Raji (cell line): Measurements from ENCODE around the gene LTBP3.

Experiments used
- POLR2A ChIP-seq: IDR thresholded peaks from 2 replicates; pipeline ENCODE4 v1.6.1; 2011; ENCODE audit warnings: low read depth, low read length, control low read depth; ENCODE audit not compliant: insufficient read depth

LTBP3 gene

DNA sequence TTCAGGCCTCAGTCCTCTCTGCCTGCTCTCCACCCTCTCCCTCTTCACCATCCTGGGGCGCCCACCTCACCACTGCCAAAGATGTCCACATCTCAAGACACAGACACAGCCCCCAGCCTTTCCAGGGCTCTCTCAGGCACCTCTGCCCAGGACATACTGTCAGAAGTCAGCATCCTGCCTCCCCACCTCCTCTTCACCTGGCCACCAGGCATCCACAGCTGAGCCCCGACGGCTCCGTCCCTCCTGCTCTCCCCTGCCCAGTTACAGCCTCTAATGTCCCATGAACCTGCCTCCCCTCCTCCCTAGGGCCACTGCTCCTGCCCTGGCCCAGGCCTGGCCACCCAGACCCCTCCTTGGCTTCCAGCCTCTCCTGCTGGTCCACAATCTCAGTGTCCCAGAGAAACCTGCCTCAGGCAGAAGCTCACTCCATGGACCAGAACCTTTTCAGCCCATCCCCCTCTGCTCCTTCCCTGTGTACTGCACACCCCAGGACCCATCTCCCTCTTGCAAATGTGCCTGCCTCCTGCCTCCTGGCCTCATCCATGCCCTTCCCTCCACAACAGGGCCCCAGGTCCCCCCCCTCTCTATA, 3.2 kb downstream of the LTBP3 start:
- TF ChIP-seq POLR2A: no peak

DNA sequence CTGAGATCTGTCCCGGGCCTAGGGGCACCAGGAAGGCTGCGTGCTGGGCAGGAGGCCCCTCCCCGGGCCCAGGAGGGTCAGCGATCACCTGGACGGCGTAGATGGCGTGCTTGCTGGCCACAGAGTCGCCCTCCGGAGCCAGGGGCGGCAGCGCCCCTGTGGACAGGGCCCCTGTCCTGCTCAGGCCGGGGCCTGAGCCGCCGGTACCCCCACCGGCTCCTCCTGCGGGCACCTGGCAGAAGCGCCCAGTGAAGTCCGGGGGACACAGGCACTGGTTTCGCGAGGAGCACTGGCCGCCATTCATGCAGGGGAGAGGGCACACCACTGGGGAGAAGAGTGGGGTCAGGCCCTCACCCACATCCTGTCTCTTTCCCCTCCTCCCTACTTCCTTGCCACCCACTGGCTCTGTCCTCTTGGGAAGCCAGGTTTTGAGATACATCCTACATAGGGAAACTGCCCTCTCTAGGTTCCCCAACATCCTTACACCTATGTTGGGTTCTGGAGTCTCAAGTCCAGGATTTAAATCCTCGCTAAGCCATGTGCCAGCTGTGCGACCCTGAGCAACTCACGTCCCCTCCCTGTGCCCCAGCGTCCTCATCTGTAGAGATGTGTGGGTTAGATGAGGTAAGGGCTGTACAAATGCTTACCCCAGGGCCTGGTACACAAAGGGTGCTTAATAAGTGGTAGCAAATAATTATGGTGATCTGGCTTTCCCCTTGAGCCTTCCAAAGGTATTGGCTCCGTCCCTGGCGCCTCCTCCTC, 3.9 kb downstream of the LTBP3 start:
- no peak for TF ChIP-seq POLR2A

DNA sequence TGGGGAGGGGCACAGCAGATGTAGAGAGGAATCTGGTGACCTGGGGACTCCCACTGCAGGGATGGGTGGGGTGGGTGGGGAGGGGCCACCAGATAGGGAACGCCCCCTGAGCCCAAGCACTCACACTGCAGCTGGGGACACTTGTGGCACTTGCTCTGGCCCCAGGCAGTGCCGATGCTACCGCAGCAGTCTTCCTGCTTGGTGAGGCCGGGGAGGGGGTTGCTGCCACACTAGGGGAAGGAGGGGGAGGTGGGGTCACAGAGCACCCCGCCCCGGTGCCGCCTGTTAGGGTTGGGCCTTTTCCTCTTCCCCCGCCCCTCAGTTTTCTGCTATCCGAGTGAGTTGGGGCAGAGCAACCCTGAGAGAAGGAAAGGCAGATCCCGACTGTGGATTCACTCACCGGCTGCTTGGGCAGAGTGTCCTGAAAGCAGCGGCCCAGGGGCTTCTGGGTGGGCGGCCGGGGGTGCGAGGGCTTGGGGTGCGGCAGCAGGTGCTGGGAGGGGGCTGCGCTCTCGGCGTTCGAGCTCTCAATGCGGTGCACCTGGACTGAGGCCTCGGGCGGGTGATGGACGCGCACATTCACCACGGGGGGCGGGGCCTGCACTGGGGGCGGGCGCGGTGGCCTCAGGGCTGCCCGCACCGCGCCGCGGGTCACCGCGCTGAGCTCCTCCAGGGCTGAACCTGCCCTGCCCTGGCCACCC, 4.7 kb downstream of the LTBP3 start:
- no peak for TF ChIP-seq POLR2A

DNA sequence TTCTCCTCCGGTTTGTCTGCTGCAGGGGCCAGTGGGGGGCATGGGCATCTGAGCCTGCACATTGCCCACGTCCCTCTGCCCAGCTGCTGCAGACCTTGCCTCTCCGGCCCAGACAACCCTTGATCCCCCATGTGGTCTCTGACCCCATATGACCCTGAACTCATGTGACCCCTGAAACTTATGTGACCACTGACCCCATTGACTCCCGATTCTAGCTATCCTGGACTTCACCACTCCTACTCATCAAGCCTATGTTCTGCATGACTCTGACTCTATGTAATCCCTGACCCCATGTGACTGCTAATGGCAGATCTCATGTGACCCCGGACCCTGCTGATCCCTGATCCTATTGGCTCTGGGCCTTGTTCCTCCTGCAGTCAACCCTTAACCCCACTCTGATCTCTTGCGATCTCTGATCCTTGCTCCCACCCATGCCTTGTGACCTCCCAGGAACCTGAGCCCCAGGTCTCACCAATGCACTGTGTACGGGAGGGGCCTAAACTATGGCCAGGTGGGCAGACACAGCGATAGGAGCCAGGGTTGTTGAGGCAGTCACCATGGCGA, 5.7 kb downstream of the LTBP3 start:
- no peak for TF ChIP-seq POLR2A

DNA sequence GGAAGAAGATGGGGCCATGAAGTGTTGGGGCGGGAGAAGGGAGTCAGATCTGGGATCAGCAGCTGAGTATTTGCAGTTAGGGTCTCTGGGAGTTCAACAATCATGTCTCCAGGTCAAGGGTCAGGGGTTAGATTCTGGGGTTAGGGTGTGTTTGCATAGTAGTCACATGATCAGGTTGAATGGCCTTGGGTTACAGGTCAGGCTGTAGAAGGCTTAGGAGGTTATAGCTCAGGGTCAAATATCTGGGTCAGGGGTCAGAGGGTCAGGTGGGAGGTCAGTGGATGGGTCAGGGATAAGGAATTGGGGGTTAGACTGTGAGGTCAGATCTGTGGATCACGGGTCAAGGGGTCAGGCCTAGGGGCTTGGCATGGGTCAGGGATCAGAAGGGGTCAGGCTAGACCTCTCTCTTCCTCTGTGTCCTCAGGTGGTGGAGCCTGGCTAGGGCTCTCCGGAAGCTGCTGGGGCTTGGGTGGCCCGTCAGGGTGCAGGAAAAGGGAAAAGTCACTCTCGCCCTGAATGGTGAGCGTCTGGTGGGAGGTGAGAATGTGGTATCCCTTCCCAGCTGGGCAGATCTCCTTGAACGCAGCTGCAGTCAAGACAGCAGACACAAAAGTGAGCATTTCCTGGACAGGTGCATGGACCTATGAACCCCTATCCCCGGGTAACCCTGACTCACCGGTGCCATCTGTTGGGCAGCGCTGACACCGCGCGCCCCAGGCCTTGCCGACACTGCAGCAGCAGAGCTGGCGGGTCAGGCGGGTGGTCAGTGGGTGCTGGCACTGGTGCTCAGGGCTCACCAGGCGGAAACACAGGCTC, 6.4 kb downstream of the LTBP3 start:
- TF ChIP-seq POLR2A: peak; percentile 43

DNA sequence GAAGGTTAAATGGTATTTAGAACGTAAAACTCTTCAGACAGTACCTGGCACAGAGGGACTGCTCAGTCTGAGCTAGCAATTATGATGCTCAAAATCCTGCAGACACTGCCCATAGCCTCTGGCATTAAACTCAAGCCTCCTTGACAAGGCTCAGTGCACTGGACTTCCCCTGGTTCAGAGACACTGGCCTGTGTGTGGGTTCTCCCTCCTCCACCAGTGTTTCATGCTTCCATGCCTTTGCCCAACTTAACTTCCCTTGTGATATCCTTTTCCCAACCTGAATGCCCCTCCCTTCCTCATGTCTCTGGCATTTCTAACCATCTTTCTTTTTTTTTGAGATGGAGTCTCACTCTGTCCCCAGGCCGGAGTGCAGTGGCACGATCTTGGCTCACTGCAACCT, 9.1 kb downstream of the LTBP3 start:
- no peak for TF ChIP-seq POLR2A

DNA sequence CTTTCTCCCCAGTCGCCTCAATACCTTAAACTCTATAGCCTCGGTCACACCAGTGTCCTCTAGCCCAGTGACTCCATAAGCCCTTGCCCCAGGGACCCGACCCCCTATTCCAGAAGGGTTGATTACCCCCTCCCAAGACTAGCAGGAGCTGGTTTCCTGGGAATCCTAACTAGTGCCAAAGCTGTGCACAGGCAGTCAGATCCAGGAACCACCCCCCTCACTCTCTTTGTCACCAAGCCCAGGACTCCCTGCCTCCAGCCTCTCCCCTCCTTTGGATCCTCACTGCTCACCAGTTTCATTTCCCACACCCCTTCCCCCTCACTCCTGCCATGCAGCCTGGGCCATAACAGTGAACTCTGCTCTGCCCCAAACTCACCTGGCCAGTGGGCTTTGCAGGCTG, 9.8 kb downstream of the LTBP3 start:
- no peak for TF ChIP-seq POLR2A

DNA sequence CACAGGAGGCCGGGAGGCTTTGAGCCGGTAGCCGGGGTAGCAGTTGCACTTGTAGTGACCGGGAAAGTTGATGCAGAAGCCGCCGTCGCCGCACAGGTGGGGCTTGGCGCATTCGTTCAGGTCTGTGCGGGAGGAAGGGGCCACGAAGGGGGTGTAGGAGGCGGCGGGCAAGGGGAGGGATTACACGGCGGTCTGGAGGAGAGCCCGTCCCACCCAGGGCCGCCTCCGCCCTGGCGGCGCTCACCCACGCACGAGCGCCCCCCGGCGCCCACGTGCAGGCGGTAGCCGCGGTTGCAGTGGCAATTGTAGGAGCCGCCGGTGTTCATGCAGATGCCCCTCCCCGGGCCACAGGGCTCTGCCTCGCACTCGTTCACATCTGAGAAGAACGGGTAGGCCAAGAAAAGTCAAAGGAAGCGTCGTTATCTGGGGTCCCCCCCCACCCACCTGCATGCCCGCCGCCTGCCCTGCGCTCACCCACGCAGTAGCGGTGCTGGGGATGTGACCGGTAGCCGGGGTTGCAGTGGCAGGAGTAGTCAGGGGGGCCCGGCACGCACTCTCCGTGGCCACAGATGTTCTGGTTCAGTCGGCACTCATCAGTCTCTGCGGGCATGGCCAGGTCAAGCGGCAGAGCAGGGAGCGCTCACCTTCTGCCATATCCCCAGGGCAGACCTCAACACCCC, 10.6 kb downstream of the LTBP3 start:
- no peak for TF ChIP-seq POLR2A

DNA sequence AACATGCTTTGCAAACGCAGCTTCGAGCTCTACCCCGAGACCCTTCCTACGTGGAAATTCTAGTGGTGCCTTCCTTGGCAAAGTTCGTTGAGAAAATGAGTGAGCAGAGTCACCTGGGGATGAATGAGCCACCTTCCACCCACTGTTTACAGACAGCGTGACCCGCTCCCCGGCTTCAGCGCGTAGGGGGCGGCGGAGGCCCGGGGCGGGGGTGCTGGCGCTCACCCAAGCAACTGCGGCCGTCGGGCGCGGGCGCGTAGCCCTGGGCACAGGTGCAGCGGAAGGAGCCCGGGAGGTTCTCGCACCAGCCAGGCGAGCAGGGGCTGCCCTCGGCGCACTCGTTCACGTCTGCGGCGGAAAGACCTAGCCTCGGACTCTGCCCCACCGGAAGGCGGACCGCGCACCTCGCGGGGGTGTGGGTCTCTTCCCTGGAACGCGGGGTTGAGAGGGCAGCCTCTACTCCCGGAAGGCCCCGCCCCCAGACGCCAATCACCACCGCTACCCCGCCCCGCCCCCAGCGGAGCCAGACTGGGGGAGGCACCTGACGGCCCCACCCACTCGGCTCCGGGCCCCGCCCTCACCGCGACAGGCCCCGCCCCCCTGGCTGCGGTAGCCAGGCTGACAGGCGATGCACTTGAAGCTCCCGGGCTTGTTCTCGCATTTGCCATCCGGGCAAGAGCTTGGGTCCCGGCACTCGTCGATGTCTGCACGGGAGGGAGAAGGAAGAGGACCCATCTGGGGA, 11.8 kb downstream of the LTBP3 start:
- peak; percentile 47; the same call in 1 of the 2 replicates for TF ChIP-seq POLR2A

DNA sequence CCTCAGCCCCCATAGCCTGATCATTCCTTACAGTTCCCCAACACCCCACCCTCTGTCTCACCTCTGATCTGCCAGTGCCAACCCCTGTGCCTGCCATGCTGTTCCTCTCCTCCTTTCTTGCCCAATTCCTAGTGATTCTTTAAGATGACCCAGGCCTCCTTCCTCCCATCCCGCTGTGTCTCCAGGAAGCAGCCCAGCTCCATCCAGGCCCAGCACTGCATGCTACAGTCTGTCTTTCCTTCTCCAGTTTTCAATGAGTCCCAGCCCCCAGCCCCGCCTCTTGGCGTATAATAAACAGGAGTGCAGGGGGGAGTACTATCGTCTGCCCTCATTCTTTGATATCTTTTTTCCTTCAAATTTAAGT, 12.3 kb downstream of the LTBP3 start:
- TF ChIP-seq POLR2A: no peak

DNA sequence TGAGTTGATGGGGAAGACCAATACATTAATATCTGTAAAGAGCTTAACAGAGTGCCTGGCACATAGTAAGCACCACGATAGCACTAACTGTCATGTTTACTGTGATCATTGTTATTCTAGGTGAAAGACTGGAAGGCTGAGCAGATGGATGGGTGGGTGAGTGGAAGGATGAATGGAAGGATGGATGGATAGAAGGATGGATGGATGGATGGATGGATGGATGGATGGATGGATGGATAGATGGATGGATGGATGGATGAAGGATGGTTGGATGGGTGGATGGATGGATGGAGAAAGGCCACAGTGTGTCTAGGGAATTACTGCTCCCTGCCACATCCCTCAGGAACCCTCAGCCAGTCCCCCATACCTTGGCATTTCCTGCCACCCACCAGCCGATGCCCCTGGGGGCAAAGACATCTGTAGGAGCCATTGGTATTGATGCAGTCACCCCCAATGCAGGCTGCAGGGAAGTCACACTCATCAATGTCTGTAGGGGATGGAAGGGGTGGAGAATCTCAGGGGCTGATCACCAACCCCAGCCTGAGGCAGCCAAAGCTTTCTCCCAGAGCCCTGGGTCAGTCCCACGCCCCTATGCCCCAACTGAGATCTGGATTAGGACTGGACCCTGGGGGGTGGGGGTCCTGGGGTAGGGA, 15.3 kb downstream of the LTBP3 start:
- no peak for TF ChIP-seq POLR2A

DNA sequence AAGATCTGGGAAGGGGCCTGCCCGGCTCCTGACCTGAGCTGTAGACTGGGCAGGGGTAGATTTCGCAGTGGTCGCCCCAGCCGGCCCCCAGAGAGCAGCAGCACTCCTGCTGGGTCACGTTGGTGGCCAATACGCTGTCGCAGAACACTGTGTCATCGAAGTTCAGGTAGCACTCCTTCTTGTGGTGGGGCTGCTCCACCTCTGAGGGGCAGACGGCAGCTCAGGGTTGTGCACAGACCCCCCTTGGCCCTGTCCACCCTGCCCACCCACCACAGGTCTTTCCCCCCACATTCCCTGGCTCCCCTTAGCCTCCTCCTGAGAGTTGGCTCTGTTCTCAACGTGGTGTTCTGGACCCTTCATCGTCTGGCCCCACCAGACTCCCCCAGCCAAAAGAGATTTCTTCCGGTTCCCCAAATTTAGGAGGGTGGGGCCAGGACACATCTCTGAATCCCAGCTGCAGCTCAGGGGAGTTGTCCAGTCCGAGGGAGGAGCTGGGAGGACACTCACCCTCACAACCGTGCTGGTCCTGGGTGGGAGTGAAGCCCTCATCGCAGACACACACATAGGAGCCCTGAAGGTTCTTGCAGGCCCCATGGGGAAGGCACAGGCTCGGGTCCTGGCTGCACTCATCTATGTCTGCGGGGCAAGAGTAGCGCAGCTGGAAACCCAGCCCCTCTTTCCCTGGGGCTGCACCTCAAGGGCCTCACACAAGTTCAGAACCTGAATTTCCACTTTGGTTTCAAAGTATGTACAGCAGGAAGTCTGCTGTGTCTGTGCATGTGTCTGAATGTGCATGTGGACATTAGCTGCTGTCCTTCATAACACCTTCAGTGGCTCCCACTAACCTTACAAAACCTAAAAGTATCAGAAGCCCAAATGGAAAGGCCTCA, 16.8 kb downstream of the LTBP3 start:
- TF ChIP-seq POLR2A: no peak
